Measurements from ENCODE around the gene RAD51C.

GRCh38 chr17:58692239-58693055 lies at the start of gene RAD51C:
- no peak for TF ChIP-seq CTCF (IDR thresholded peaks at IDR 0.05; ENCODE audit: poor library complexity)
- no peak for TF ChIP-seq EZH2phosphoT487 (IDR thresholded peaks at IDR 0.05; ENCODE audit: low read depth, severe bottlenecking, unreplicated experiment)

All from hepatocyte (in vitro differentiated cells).